K562 treated with DMSO at 1 percent for 24 hours (cell line): ENCODE results near the gene ZNF483. TPM values are rescaled to one million over a fixed set of nuclear protein-coding genes. Genes with fewer than 3 reads are reported as not detected.

ENCODE experiments used
- total RNA-seq: library from RNA; unstranded; fragments of 300-600 nt; gene quantifications from 2 replicates; pipeline ENCODE4 v1.2.3, GENCODE V29; 2022; ENCODE audit warnings: low read depth; ENCODE audit not compliant: insufficient read depth

Gene ZNF483
- total RNA-seq, result 0.23 and 0.36 TPM in 2 replicates

DNA sequence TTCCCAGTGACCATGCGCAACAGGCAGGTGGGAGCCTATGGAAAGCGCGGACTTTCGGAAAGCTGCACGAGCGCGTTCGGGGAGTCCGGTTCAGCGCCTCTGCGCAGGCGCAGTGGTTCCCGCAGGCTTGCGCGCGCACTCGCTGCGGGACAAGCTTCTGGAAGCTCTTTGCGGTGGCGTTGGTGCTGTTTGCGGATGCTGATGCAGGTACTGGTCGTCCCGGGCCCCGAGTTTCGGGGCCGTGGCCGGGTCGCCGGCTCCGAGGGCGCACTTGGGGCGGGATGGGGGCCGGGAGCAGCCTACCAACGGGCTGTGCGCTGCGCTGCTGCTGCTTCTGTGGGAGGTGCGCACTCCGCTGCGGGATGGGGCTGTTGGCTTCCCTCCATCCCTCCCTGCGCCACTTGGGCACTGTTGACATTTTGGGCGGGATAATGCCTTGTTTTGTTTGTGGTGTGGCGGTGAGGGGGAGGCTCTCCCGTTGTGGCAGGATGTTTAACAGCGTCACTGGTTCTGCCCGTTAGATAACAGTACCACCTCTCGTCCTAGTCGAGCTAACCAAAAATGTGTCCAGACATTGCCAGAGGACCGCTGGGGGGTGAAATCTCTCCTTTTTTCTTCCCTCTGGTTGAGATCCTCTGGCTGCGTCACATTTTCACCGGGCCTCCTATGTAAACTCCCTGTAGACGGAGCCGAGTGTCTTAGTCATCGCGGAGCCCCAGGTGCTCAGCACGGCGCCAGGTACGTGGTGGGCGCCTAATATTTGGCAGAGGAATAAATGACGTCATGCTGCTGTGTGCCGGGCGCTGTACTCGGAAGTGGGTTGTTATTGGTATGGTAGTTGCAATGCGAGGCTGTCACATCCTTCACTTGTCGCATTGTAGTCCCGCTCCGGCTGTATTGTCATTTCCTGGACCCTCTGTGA is at the start of gene ZNF483:
Gene ZNF483 (plus strand): TSS at position 124 of the 922 bp plus-strand sequence. CDS start 2,217 bp downstream, outside the sequence.

GRCh38 chr9:111483858-111484571 is 41.0 kb upstream of the ZNF483 start, which contains the start of gene ECPAS:
ECPAS (minus strand) TSS chr9:111484383; CDS start chr9:111472918, 11,465 bp downstream.

DNA sequence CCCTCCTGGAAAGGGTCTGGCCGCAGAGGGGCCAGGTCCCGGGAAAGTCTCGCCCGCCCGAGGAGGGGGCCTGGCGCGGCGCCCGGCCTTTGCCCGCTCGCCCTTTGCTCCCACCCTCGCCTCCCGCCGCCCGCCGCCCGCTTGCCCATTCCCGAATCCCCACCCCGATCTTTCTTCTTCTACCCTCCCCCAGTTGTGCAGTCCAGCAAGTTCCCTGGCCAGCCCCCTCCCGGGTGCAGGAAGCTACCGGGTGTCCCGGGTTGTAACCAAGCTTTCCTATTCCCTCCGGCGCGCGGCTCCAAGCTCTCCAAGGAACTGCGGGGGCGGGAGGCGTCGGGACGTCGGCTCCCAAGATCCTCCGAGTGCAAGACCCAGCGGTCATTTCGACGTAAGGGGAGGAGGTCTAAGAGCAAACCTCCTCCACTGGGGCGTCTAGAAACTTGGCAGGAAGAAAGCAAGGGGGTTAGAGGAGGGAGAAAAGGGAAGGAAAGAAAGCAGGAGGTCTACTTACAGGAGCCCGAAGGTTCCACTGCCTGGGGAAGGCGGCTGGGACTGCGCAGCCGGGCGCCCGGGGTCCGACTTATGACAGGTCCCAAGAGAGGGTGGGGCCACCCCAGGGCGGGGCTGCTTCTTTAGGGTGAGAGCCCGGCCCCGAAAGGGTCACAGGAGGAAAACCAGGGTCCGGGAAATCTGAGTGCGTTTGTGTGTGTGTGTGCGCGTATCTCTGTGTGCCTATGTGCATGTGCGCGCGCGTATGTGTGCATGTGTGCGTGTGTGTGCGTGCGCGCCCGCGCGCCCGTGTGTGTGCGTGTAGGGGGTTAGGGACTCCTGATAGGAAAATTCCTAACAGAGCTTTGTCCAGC is 74.3 kb downstream of the ZNF483 start, which contains the start of gene PTGR1:
Gene PTGR1 (minus strand): TSS at position 556 of the 863 bp plus-strand sequence. CDS start 2,225 bp downstream, outside the sequence.

Other genes starting within 250 kb of the ZNF483 start
- gene OR2K2, start 195.0 kb upstream of the ZNF483 start, total RNA-seq, result not detected in 2 replicates
- gene ECPAS, start 40.8 kb upstream of the ZNF483 start, total RNA-seq, result 24.8 and 26.0 TPM in 2 replicates
- 0.24 TPM in 1 of 2 replicates, not detected in the other for gene PTGR1, start 74.5 kb downstream of the ZNF483 start, total RNA-seq
- gene DNAJC25, start 106.2 kb downstream of the ZNF483 start, total RNA-seq, result 5.3 and 5.6 TPM in 2 replicates
- 16.5 and 18.1 TPM in 2 replicates for gene GNG10, start 136.4 kb downstream of the ZNF483 start, total RNA-seq